HepG2 (cell line): ENCODE results near the gene THY1.

ENCODE experiments used
- CREB1 ChIP-seq, 2 experiments: fragments of 450-650 bp in 1 of 2; IDR thresholded peaks; 2 replicates each; pipeline ENCODE4 v1.6.1; 2016 to 2017; ENCODE audit warnings: control low read depth in 1 of 2, mild to moderate bottlenecking in 1 of 2, missing compliant biosample characterization in 1 of 2, missing genetic modification characterization in 1 of 2
- ELF4 ChIP-seq: sonication (generic); formaldehyde crosslinking; IDR thresholded peaks from 2 replicates; pipeline ENCODE4 v1.5.0; 2020; ENCODE audit warnings: missing genetic modification reagents, mild to moderate bottlenecking, moderate library complexity, borderline replicate concordance
- KDM1A ChIP-seq: IDR thresholded peaks from 2 replicates; pipeline ENCODE4 v1.6.1; 2016; ENCODE audit warnings: missing compliant biosample characterization
- MAFF ChIP-seq: IDR thresholded peaks from 2 replicates; pipeline ENCODE4 v1.6.1; 2011; ENCODE audit warnings: low read depth, low read length, improper control_type of control experiment
- MLLT10 ChIP-seq: sonication (generic); formaldehyde crosslinking; IDR thresholded peaks from 2 replicates; pipeline ENCODE4 v1.4.0; 2020; ENCODE audit warnings: missing genetic modification reagents
- MYC ChIP-seq: sonication (generic); formaldehyde crosslinking; IDR thresholded peaks from 2 replicates; pipeline ENCODE4 v1.9.0; 2021; ENCODE audit warnings: missing genetic modification reagents, borderline replicate concordance
- SMC3 ChIP-seq: IDR thresholded peaks from 2 replicates; pipeline ENCODE4 v1.6.1; 2011; ENCODE audit warnings: low read length, improper control_type of control experiment
- SP5 ChIP-seq: IDR thresholded peaks from 2 replicates; pipeline ENCODE4 v1.6.1; 2016; ENCODE audit warnings: low read depth, borderline replicate concordance
- TCF7L2 ChIP-seq: IDR thresholded peaks from 2 replicates; pipeline ENCODE4 v1.6.1; 2011; ENCODE audit warnings: mild to moderate bottlenecking, low read depth, low read length, moderate library complexity
- ZNF256 ChIP-seq: sonication (generic); formaldehyde crosslinking; conservative IDR thresholded peaks from 2 replicates; pipeline ENCODE4 v1.4.0; 2020; ENCODE audit warnings: missing genetic modification reagents
- TF ChIP-seq, protein P1 (sequence below): sonication (generic); formaldehyde crosslinking; IDR thresholded peaks from 2 replicates; pipeline ENCODE4 v1.5.0; 2020; ENCODE audit warnings: mild to moderate bottlenecking, missing genetic modification reagents, moderate library complexity

DNA sequence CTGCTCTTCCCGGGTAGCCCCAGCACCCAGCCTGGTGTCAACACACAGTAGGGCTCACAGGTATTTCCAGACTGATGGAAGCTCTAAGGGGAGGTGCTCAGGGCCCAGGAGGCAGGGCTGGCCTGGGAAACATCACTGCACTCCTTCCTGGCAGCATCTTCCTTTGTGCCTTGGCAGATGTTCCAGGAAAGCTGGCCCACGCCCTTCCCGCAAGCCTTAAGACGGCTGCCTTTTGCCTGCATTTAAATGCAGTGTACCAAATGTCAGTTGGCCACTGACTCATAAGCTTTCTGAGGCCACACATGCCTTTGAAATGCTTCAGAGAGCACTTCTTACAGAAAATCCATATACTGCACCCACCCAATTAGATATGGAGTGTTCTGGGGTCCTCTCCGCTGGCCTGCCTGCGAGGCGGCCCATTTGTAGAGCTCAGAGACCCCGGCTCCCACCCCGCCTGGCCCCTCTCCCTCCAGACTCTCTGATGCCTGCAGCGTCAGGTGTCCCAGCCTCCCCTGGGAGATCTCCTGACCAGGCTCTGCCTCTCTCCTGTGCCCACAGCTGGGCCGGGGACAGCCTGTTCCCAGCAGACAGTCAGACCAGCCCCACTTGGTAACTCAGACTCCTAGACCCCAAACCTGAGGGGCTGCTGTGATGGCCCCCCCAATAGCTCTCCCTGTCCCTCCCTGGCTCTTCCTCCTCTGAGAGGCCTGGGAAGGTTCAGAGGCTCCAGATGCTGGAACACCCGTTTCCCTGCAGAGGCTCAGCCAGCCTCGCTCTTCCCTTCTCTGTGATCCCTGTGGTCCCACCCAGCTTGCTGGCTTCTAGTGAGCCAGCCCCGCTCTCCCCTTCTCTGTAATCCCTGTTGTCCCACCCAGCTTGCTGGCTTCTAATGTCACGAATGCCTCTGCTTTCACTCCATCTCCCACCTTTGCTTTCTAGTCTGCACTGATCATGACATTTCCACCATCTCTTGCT lies 47.6 kb upstream of the THY1 start:
- TF ChIP-seq TCF7L2 (no peak), MAFF (no peak), KDM1A (no peak), MYC (CRISPR knock-in tag) (no peak), MLLT10 (no peak), SP5 (CRISPR knock-in tag) (no peak), CREB1 (IDR thresholded peaks at IDR 0.05) (no peak), CREB1 (CRISPR knock-in tag; IDR thresholded peaks at IDR 0.05) (no peak), ZNF256 (CRISPR knock-in tag) (no peak), ELF4 (CRISPR knock-in tag) (no peak), SMC3 (no peak)
- TF ChIP-seq, protein P1, sequence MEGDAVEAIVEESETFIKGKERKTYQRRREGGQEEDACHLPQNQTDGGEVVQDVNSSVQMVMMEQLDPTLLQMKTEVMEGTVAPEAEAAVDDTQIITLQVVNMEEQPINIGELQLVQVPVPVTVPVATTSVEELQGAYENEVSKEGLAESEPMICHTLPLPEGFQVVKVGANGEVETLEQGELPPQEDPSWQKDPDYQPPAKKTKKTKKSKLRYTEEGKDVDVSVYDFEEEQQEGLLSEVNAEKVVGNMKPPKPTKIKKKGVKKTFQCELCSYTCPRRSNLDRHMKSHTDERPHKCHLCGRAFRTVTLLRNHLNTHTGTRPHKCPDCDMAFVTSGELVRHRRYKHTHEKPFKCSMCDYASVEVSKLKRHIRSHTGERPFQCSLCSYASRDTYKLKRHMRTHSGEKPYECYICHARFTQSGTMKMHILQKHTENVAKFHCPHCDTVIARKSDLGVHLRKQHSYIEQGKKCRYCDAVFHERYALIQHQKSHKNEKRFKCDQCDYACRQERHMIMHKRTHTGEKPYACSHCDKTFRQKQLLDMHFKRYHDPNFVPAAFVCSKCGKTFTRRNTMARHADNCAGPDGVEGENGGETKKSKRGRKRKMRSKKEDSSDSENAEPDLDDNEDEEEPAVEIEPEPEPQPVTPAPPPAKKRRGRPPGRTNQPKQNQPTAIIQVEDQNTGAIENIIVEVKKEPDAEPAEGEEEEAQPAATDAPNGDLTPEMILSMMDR (CRISPR knock-in tag): no peak
